ENCODE results near the gene DNAH3.
"Not testable (repeated sequence)": the region's sequence is repeated elsewhere in the genome, so short reads cannot be mapped to it uniquely, and the experiment has no call there.

DNAH3 gene

GRCh38 chr16:20949660-20950059, 201.0 kb downstream of the DNAH3 start:
- in situ Hi-C loops (cut with MboI; ENCODE audit: low pct_unique_long_range_greater_than_20kb, low sequenced_read_pairs, unreplicated experiment) = no loop called here
- TF ChIP-seq, protein P1, sequence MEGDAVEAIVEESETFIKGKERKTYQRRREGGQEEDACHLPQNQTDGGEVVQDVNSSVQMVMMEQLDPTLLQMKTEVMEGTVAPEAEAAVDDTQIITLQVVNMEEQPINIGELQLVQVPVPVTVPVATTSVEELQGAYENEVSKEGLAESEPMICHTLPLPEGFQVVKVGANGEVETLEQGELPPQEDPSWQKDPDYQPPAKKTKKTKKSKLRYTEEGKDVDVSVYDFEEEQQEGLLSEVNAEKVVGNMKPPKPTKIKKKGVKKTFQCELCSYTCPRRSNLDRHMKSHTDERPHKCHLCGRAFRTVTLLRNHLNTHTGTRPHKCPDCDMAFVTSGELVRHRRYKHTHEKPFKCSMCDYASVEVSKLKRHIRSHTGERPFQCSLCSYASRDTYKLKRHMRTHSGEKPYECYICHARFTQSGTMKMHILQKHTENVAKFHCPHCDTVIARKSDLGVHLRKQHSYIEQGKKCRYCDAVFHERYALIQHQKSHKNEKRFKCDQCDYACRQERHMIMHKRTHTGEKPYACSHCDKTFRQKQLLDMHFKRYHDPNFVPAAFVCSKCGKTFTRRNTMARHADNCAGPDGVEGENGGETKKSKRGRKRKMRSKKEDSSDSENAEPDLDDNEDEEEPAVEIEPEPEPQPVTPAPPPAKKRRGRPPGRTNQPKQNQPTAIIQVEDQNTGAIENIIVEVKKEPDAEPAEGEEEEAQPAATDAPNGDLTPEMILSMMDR (IDR thresholded peaks at IDR 0.05; ENCODE audit: extremely low read depth, insufficient read depth, missing control alignments) = no peak
- no peak for DNase-seq (ENCODE audit: low spot score)

DNA sequence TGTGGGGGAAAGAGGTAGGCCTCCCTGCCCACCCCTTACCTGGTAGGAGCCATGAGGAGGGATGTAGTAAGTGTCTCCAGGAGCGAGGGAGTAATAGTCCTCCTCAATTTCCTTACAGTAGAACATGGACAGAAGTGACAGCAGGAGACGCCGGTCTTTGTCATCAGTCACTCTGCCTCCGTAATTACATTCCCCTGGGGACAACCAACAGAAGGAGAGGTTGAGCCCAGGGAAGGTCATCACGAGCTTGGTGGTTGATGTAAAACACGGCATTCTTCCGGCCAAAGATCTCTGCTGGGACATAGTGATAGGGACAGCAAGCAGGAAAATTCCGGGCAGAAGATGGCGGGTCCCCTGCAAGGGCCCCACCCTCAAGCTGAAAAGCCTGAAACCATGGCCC, 202.2 kb downstream of the DNAH3 start:
- TF ChIP-seq, protein P1 (IDR thresholded peaks at IDR 0.05; ENCODE audit: extremely low read depth, insufficient read depth, missing control alignments) = no peak
- no peak for DNase-seq (ENCODE audit: low spot score)
- in situ Hi-C loops (cut with MboI; ENCODE audit: low pct_unique_long_range_greater_than_20kb, low sequenced_read_pairs, unreplicated experiment) = no loop called here

DNA sequence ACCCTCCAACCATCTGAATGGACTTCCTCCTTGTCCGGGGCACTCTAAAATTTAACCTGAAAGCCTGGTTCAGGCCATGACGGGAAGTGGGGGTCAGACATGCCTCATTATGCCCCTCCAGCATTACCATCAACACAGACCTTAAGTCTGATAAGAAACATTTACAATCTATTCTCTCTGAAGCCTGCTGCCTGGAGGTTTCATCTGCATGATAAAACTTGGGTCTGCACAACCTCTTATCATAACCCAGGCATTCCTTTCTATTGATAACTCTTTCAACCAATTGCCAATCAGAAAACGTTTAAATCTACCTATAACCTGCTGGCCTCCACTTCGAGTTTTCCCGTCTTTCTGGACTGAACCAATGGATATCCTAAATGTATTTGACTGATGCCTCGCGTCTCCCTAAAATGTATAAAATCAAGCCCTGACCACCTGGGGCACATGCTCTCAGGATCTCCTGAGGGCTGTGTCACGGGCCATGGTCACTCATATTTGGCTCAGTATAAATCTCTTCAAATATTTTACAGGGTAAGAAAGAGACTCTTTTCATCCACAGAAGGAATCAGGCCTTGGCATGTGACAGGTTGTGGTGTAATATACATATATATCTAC, 204.5 kb downstream of the DNAH3 start:
- in situ Hi-C loops (cut with MboI; ENCODE audit: low pct_unique_long_range_greater_than_20kb, low sequenced_read_pairs, unreplicated experiment) = no loop called here
- TF ChIP-seq, protein P1 (IDR thresholded peaks at IDR 0.05; ENCODE audit: extremely low read depth, insufficient read depth, missing control alignments) = no peak
- DNase-seq (ENCODE audit: low spot score) = no peak

GRCh38 chr16:20945575-20945875, 205.1 kb downstream of the DNAH3 start:
- DNase-seq (ENCODE audit: low spot score); in situ Hi-C loops (cut with MboI; ENCODE audit: low pct_unique_long_range_greater_than_20kb, low sequenced_read_pairs, unreplicated experiment): not testable (repeated sequence)

DNA sequence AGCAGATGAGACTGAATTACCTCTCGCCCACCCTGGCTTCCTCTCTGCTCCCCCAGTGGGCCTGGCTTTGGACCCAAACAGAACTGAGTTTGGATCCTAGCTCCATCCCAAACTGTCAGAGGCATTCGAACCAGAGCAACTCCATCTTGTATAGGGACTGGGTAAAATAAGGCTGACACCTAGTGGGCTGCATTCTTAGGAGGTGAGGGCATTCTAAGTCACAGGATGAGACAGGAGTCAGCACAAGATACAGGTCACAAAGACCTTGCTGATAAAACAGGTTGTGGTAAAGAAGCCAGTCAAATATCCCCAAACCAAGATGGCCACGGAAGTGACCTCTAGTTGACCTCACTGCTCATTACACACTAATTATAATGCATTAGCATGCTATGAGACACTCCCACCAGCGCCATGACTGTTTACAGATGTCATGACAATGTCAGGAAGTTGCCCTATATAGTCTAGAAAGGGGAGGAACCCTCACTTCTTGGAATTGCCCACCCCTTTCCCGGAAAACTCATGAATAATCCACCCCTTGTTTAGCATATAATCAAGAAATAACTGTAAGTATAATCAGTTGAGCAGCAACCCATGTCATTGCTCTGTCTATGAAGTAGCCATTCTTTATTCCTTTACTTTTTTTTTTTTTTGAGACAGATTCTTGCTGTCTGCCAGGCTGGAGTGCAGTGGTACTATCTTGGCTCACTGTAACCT, 205.6 kb downstream of the DNAH3 start:
- in situ Hi-C loops (cut with MboI; ENCODE audit: low pct_unique_long_range_greater_than_20kb, low sequenced_read_pairs, unreplicated experiment) = no loop called here
- DNase-seq (ENCODE audit: low spot score) = no peak
- TF ChIP-seq, protein P1 (IDR thresholded peaks at IDR 0.05; ENCODE audit: extremely low read depth, insufficient read depth, missing control alignments) = peak; percentile 18

GRCh38 chr16:20942256-20942655, 208.4 kb downstream of the DNAH3 start:
- DNase-seq (ENCODE audit: low spot score) = no peak
- in situ Hi-C loops (cut with MboI; ENCODE audit: low pct_unique_long_range_greater_than_20kb, low sequenced_read_pairs, unreplicated experiment) = no loop called here
- TF ChIP-seq, protein P1 (IDR thresholded peaks at IDR 0.05; ENCODE audit: extremely low read depth, insufficient read depth, missing control alignments) = no peak

DNA sequence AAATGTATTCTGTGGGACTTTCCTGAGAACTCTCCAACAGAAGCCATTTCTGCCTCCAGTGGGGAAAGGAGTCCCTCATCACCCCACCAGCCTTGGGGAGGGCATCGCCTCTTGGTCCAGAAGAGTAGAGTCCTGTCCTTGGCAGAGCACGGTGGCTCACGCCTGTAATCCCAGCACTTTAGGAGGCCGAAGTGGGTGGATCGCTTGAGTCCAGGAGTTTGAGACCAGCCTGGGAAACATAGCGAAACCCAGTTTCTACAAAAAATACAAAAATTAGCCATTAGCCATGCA, 209.1 kb downstream of the DNAH3 start:
- DNase-seq (ENCODE audit: low spot score) = no peak
- TF ChIP-seq, protein P1 (IDR thresholded peaks at IDR 0.05; ENCODE audit: extremely low read depth, insufficient read depth, missing control alignments) = no peak
- in situ Hi-C loops (cut with MboI; ENCODE audit: low pct_unique_long_range_greater_than_20kb, low sequenced_read_pairs, unreplicated experiment) = no loop called here

All from GM13977 (cell line).